Measurements from ENCODE around the gene GXYLT1. TPM values are rescaled to one million over a fixed set of nuclear protein-coding genes. Genes with fewer than 3 reads are reported as not detected.
"Not testable (repeated sequence)": the region's sequence is repeated elsewhere in the genome, so short reads cannot be mapped to it uniquely, and the experiment has no call there.

The GXYLT1 gene
- polyA plus RNA-seq, 4 donors: 25.3 to 32.6 (median 29.1) TPM

- no peak for DNase-seq (ENCODE audit: low read depth in 4 of 4, low spot score in 2 of 4)
These were observed 40.6 kb downstream of the GXYLT1 start for GRCh38 chr12:42104087-42104486.

GRCh38 chr12:42103155-42103554 is 41.5 kb downstream of the GXYLT1 start:
- DNase-seq (ENCODE audit: low read depth in 4 of 4, low spot score in 2 of 4): no peak

GRCh38 chr12:42102720-42103119 is 42.0 kb downstream of the GXYLT1 start:
- DNase-seq (ENCODE audit: low read depth in 4 of 4, low spot score in 2 of 4): no peak

- DNase-seq (ENCODE audit: low read depth in 4 of 4, low spot score in 2 of 4): no peak
These were observed 45.2 kb downstream of the GXYLT1 start for GRCh38 chr12:42099433-42099832.

GRCh38 chr12:42097971-42098370 is 46.7 kb downstream of the GXYLT1 start:
- DNase-seq (ENCODE audit: low read depth in 4 of 4, low spot score in 2 of 4): no peak

- no peak for DNase-seq (ENCODE audit: low read depth in 4 of 4, low spot score in 2 of 4)
These were observed 50.4 kb downstream of the GXYLT1 start for GRCh38 chr12:42094277-42094676.

- no peak for DNase-seq (ENCODE audit: low read depth in 4 of 4, low spot score in 2 of 4)
These were observed 52.9 kb downstream of the GXYLT1 start for GRCh38 chr12:42091769-42092168.

GRCh38 chr12:42090899-42091298 is 53.8 kb downstream of the GXYLT1 start:
- no peak for DNase-seq (ENCODE audit: low read depth in 4 of 4, low spot score in 2 of 4)

GRCh38 chr12:42086031-42086430 is 58.6 kb downstream of the GXYLT1 start:
- DNase-seq (ENCODE audit: low read depth in 4 of 4, low spot score in 2 of 4): no peak

- no peak for DNase-seq (ENCODE audit: low read depth in 4 of 4, low spot score in 2 of 4)
These were observed 59.1 kb downstream of the GXYLT1 start for GRCh38 chr12:42085594-42085993.

GRCh38 chr12:42084522-42084921 is 60.2 kb downstream of the GXYLT1 start:
- DNase-seq (ENCODE audit: low read depth in 4 of 4, low spot score in 2 of 4): no peak

- DNase-seq (ENCODE audit: low read depth in 4 of 4, low spot score in 2 of 4): no peak
These were observed 67.7 kb downstream of the GXYLT1 start for GRCh38 chr12:42076976-42077375.

- DNase-seq (ENCODE audit: low read depth in 4 of 4, low spot score in 2 of 4): no peak
These were observed 74.6 kb downstream of the GXYLT1 start for GRCh38 chr12:42070036-42070435.

GRCh38 chr12:42059127-42059526 is 85.5 kb downstream of the GXYLT1 start:
- DNase-seq (ENCODE audit: low read depth in 4 of 4, low spot score in 2 of 4): no peak

- DNase-seq (ENCODE audit: low read depth in 4 of 4, low spot score in 2 of 4): no peak
These were observed 88.5 kb downstream of the GXYLT1 start for GRCh38 chr12:42056130-42056529.

- DNase-seq (ENCODE audit: low read depth in 4 of 4, low spot score in 2 of 4): no peak
These were observed 91.2 kb downstream of the GXYLT1 start for GRCh38 chr12:42053456-42053855.

GRCh38 chr12:42048980-42049379 is 95.7 kb downstream of the GXYLT1 start:
- not testable (repeated sequence) for DNase-seq (ENCODE audit: low read depth in 4 of 4, low spot score in 2 of 4)

GRCh38 chr12:42039577-42039976 is 105.1 kb downstream of the GXYLT1 start:
- no peak for DNase-seq (ENCODE audit: low read depth in 4 of 4, low spot score in 2 of 4)

GRCh38 chr12:42039176-42039575 is 105.5 kb downstream of the GXYLT1 start:
- no peak for DNase-seq (ENCODE audit: low read depth in 4 of 4, low spot score in 2 of 4)

- DNase-seq (ENCODE audit: low read depth in 4 of 4, low spot score in 2 of 4): no peak
These were observed 112.7 kb downstream of the GXYLT1 start for GRCh38 chr12:42031847-42032564.

Data from left renal cortex interstitium (tissue), 4 donors.